ENCODE data around the gene FAM162A.
A peak's percentile ranks its signal among the peaks of the same experiment; 100 is the strongest.

The FAM162A gene, protein sequence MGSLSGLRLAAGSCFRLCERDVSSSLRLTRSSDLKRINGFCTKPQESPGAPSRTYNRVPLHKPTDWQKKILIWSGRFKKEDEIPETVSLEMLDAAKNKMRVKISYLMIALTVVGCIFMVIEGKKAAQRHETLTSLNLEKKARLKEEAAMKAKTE

DNA sequence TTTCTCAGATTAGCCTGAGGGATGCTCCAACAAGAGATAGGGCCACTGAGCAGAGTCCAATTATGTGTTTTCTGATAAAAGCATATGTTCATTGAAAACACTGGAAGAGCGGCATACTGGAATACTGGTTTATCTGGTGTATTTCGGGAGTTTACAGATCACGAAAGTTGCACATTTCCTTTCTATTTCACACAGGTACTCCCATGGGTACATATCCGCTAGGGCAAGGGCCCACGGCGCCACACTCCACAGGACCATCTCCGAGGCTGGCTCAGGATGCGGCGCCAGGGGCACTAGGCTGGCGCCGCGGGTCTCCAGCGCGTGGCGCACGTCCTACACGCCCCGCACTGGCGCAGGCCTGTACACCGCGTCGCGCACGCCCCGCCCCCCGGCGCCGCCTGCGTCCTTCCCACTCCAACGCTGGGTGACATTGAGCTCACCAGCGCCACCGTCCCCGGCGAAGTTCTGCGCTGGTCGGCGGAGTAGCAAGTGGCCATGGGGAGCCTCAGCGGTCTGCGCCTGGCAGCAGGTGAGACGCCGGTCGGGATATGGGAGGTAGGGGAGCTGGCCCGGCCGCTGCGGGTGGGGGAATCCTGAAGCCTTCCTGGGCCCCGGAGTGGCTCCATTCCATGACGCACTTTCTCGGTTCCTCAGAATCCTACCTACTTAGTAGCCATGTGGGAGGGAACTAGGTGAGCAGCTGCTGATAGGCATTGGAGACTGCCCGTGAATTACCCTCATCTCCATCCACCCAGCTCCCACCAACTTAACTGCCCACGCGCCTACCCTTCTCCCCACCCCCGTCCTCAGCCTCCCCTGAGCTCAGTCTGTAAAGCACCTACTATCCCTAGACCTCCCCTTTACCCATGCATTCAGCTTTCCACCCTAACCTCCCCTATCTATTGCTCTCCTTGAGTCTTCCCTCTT is at the start of gene FAM162A:
Gene FAM162A, plus strand, starts transcription at position 412 of the 927 bp plus-strand sequence. Its CDS starts 84 bp downstream, at position 496.
- DNase-seq (ENCODE audit: low spot score): peak; percentile 96

DNA sequence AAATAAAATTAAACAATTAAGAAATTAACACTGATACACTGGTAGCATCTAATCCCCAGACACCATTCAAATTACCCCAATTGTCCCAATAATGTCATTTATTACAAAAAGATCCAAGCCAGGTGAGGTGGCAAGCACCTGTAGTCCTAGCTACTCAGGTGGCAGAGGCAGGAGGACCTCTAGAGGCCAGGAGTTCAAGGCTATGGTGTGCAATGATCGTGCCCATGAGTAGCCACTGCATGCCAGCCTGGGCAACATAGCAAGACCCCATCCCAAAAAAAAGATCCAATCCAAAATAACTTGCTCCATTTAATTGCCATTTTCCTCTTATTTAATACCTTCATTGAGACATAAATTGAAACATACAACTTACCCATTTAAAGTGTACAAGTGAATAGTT is 41.2 kb upstream of the FAM162A start:
- no peak for DNase-seq (ENCODE audit: low spot score)

DNA sequence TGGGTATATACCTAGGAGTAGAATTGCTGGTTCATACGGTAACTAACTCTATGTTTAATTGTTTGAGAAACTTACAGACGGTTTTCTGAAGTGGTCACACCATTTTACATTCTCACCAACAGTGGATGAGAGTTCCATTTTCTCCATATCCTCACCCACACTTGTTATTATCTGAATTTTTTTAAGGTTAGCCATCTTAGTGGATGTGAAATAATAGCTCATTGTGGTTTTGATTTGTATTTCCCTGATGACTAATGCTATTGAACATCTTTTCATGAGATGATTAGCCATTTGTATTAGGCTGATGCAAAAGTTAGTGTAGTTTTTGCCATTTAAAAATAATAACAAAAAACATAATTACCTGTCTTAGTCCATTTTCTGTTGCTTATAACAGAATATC is 40.3 kb upstream of the FAM162A start:
- no peak for DNase-seq (ENCODE audit: low spot score)

DNA sequence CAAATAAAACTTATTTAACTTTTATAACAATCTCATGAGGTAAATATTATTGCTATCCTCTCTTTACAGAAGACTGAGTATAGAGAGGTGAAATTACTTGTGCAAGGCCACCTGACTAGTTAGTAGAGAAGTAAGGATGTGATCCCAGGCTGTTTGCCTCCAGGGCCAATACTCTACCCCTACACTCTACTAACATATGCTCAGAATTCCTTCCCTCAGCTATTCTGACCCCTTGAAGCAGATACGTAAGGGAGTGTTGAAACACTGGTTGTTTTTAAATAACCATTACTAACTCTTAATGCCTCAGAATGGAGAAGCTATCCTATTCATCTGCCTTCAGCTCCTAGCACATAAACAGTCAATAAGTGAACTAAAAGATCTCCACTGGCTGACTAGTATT is 34.8 kb upstream of the FAM162A start:
- DNase-seq (ENCODE audit: low spot score): no peak

DNA sequence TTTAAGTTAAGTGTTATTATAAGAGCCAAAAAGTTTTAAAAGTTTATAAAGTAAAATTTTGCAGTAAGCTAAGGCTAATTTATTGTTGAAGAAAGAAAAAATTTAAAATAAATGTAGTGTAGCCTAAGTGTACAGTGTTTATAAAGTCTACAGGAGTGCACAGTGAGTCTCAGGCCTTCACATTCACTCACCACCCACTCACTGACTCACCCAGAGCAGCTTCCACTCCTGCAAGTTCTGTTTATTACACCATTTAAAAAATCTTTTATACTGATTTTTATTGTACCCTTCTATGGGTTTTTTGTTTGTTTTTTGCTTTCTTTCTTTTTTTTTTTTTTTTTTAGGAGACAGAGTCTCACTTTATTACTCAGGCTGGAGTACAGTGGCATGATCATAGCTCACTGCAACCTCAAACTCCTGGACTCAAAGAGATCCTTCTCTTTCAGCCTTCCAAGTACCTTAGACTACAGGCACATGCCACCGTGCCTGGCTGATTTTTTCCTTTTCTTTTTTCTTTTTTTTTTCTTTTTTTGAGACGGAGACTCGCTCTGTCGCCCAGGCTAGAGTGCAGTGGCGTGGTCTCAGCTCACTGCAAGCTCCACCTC is 33.1 kb upstream of the FAM162A start:
- DNase-seq (ENCODE audit: low spot score): peak; percentile 24

DNA sequence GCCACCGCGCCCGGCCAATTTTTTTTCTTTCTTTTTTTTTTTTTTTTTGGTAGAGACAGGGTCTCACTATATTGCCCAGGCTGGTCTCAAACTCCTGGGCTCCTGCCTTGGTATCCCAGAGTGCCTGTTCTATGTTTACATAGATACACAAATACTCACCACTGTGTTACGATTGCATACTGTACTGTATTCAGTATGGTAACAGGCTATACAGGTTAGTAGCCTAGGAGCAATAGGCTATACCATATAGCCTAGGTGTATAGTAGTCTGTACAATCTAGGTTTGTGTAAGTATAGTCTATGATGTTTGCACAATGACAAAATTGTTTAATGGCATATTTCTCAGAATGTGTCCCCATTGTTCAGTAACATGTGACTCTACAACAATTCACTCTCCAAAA is 32.4 kb upstream of the FAM162A start:
- DNase-seq (ENCODE audit: low spot score): no peak

DNA sequence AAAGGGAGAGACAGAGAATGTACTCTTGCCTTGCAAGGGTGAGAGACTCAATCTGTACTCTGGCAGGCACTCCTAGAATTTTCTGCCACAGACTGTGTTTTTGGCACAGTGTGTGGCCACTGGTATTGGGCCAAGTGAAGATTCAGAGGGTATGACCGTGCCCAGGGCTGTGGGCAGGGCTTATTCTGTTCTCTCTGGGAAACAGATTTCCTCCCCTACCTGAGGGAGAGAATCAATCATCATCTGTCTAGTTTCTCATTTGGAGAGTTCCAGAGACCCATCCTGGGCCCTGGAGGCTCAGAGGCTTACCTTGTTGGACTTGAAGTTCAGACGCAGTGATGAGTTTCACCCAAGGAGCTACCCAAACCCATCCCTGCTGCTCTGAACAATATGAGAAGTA is 30.8 kb upstream of the FAM162A start:
- no peak for DNase-seq (ENCODE audit: low spot score)

DNA sequence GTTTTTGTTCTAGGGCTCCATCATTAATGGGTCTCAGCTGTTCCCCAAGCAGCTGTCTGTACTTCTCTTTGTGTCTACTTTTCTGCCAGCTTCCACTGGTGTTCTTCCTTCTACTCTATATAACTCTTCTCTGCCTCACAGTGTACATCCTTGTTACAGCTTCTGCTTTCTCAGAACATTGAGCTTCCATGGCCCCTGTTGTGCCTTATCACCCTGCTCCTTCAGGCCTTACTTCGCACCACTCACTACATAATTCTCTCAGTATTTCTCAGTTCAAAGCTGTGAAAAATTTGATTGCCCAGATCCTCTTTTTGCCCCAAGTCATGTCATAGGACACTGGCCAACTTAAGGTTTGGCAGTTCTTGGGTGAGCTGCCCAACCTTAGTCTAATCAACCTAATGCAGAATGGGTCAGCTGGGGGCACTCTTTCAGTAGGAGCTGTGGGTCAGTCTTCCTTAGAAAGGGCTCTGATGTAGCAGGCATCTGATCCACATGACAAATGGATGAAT is 30.0 kb upstream of the FAM162A start:
- DNase-seq (ENCODE audit: low spot score): no peak

DNA sequence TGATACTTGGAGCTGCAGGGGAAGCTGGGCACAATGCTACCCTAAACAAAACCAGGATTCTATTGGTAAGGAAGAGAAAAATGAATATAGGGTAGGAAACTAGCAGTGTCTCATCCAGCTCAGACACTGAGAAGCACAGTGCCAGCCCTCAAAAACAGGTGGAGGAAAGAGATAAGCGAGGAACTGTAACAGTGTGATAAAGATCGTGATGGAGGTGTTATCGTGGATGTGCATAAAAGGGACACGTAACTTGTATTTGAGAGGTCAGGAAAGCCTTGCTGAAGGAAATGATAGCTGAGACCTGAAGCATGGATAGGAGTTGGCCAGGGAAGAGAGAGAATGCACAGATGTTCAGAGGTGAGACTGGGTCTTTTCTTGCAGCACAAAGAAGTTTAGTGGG is 28.4 kb upstream of the FAM162A start:
- DNase-seq (ENCODE audit: low spot score): no peak

DNA sequence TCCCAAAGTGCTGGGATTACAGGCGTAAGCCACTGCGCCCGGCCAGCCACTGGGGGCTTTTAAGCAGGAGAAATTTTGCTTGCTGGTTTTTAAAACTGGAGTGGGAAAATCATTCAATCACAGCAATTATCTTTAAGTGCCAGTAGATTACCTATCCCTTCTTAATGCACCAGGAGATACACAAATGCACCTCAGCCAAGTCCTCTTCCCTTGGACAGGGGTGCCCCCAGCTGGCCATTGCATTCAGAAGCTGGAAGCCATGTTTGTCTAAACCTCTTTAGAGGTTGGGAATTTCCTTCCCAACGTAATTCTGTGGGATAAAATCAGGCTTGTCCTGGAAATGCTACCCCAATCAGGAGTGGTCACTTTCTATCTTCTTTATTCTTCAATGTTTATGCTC is 27.6 kb upstream of the FAM162A start:
- peak; percentile 27 for DNase-seq (ENCODE audit: low spot score)

DNA sequence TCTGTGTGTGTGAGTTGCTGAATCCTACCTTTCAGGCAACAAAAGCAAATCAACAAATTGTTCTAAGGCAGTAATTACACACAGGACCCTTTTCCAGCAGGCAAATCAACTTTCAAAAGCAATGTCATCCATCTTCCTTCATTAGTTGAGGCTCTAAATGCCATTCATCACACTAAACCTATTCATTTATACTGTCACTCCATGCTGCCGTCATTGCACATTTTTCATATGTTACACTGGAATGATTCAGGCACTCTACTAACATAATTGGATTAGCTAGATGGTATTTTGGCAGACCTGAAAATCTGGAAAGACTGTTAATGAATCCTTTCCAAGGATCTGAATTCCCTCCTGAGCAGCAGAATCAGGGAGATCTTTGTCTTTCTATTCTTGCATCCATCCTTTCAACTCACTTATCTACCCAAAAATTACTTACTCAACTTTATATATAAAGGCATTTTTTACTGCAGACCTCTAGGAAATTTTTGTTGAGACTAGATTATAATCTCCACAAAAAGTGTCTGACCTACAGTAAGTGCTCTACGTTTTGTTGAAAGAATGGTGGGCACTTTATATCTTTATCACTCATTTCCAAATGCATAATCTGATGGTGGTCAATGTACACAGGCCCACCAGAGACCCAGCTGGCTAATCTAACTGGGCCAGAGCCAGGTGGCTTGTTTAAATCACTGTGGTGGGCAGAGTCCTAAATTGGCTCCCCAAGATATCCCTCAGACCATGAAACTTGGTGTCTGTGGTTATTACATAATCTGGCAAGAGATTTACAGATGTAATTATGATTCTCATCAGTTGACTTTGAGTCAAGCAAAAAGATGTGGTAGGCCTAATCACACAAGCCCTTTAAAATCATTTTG is 25.9 kb upstream of the FAM162A start:
- DNase-seq (ENCODE audit: low spot score): no peak

DNA sequence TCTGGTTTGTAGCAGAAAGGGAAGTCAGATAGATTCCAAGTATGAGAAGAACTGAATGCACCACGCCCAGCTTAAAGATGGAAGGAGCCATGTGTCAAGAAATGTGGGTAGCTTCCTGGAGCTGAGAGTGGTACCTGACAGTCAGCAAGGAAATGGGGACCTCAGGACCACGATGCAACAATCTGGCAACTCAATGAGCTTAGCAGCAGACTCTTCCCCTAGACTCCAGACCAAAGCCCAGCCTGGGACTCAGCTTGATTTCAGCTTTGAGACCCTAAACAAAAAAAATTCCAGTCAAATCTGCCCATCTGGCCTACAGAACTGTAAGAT is 25.3 kb upstream of the FAM162A start:
- no peak for DNase-seq (ENCODE audit: low spot score)

DNA sequence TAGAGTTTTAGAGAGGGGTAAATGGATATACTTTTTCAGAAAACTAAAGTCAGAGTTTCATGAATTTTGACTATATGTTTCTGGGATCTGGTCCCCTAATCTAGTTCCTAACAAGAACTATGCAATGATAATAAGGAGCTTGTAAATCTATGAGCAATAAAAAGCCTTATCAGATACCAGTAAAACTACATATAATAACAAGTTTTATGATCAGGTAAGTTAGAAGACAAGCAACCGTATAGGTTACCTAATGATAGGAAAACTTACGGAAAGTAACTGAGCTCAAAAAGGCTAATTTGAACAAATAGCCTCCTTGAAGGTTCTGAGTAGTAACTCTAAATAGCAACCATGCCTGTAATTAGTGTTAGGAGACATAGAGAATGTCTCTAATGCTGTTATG is 22.0 kb upstream of the FAM162A start:
- DNase-seq (ENCODE audit: low spot score): no peak

DNA sequence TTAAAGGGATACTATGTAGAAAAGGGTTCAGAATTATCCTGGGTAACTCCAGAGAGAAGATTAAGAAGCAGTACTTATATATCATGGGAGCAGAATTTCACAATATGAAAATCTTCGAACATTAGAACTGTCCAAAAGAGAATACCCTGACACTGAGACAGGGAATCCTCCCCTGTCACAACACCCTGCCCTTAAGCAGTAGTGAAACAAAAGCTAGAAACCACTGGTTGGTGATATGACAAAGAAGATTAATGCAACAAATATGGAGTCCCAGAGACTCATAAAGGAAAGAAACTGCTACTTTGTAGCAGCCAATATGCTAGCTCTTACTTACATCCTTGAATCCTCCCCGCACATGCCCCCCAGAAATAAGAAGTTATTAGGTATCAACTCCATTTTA is 19.5 kb upstream of the FAM162A start:
- no peak for DNase-seq (ENCODE audit: low spot score)

DNA sequence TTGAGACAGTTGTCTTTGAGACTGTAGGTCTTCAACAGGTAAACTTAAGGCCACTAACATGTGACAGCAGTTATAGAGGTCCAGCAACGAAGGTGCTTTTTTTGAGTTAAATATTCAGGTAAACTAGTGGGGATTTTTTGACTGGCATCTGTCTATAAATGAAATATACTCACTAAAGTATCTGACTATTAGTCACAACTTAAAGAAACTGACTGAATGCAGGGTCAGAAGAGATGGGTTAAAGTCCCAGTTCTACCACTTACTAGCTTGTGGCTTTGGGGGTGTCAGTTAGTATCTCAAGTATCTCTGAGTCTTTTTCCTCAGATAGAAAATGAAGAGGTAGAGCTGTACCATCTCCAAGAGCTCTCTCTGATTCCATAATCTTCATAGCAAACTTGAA is 18.9 kb upstream of the FAM162A start:
- DNase-seq (ENCODE audit: low spot score): no peak

DNA sequence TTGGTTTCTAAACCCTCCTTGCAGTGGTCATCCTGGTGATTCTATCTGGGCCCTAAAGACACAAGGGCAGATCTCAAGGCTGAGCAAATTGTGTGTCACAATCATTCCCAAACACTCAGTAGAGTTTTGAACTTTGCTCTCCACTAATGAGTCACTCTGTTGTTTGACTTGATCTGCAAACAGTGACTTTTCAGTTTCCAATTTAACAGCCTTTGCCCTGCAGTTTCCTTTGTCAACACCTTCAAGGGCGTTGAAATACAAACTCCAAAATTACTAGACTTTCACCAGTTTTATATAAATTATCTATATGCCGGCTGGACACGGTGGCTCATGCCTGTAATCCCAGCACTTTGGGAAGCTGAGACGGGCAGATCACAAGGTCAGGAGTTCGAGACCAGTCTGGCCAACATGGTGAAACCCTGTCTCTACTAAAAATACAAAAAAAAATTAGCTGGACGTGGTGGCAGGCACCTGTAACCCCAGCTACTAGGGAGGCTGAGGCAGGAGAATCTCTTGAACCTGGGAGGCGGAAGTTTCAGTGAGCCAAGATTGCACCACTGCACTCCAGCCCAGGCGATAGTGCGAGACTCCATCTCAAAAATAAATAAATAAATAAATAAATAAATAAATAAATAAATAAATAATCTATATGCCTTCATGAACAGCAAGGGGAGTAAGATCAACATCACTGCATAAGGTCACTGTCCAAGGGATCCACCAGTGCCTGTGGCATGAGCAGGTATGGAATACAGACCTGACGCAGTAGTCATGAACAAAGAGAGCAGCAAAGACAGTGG is 18.2 kb upstream of the FAM162A start:
- DNase-seq (ENCODE audit: low spot score): peak; percentile 21

DNA sequence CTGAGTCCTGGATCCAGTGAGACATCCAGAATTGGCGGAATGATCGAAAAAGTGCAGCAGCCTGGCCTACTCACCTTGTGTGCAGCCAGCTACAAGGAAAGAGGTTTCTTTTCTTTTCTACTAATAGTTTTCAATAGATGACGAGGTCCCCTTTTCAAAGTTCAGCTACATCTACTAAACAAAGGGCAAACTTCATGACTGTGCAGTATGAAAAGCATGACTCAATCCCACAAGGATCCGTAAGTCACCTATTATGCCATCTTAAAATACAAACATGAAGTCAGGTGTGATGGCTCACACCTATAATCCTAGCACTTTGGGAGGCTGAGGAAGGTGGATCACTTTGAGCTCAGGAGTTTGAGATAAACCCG is 17.6 kb upstream of the FAM162A start:
- DNase-seq (ENCODE audit: low spot score): no peak

DNA sequence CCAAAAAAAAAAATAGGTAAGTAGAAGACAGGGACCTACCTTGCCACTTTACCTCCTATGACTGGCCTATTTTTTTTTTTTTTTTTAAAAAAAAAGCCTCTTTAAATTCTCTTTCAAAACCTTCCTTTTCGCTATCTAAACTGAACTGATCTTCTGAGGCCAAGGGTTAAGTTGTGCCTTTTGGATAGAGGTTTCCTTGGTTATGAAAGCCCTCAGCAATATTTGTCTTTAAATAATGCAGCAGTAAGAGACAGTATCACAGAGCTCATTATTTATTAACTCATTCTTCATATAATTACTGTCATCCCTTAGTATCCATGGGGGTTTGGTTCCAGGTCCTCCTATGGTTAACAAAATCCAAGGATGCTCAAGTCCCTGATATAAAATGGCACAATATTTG is 9.9 kb upstream of the FAM162A start:
- DNase-seq (ENCODE audit: low spot score): no peak

DNA sequence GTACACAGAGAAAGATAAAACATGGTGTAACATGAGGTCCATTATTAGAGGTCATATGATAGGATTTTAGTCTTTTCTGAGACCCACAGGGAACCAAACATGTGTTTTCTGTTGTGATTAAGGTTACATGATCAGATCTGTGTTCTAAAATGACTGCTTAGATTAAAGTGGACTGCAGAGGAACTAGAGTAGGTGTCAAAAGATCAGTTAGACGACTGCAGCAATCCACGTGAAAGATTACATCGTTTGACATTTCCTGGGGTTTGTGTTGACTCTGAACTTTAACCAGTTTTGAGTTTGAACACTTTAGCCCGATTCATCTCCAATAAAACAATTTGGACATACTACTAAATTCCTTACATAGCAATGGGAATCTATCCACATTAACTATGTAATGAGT is 6.0 kb upstream of the FAM162A start:
- DNase-seq (ENCODE audit: low spot score): no peak

DNA sequence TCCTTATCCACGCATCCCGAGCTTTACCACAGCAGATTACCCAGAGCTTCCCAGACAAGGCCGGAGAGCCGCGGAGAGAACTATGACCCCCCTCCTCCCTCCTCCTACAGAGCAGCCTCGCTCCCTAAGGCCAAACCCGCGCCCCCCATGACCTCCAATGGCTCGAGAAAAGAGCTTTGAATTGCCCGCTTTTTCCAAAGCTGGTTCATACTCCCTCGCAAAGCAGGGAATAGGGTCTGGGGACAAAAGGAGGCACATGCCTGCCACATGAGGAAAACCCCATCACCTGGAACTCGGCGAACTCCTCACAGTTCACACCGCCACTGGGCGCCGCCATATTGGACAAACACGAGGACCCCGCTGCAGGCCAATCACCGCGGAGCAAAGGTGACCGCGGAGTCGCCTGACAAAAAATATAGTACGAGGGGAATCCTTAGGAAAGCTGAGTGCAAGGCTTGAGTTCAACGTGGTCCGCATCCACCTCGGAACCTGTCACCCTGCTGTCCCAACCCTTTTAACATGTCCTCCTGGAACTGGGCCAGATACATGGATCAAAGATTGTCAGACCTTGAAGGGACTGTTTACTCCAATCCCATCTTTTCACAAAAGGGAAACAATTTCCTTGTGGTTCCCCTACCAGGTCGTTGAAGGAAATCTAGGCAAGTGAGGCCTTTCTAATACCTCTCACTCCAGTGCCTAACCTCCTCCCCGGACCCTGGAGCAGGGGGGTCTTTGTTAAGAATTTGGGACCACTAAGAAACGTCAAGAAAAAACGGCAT is 905 bp upstream of the FAM162A start, which contains the start of gene MIX23:
Gene MIX23, minus strand, starts transcription at position 344 of the 779 bp plus-strand sequence. Its CDS starts 7 bp downstream, at position 337.
- peak; percentile 92 for DNase-seq (ENCODE audit: low spot score)

All from AG20443 (cell line).